ENCODE results near the gene CACHD1. TPM values are rescaled to one million over a fixed set of nuclear protein-coding genes. Genes with fewer than 3 reads are reported as not detected.

The CACHD1 gene
- total RNA-seq, 1 donor from 2014 or later: 44.6 TPM

- no peaks in the 10 kb centered on the region for H3K27me3 Mint-ChIP-seq
- DNase-seq (ENCODE audit: extremely low spot score, unreplicated experiment): no peak
- TF ChIP-seq, protein P1, sequence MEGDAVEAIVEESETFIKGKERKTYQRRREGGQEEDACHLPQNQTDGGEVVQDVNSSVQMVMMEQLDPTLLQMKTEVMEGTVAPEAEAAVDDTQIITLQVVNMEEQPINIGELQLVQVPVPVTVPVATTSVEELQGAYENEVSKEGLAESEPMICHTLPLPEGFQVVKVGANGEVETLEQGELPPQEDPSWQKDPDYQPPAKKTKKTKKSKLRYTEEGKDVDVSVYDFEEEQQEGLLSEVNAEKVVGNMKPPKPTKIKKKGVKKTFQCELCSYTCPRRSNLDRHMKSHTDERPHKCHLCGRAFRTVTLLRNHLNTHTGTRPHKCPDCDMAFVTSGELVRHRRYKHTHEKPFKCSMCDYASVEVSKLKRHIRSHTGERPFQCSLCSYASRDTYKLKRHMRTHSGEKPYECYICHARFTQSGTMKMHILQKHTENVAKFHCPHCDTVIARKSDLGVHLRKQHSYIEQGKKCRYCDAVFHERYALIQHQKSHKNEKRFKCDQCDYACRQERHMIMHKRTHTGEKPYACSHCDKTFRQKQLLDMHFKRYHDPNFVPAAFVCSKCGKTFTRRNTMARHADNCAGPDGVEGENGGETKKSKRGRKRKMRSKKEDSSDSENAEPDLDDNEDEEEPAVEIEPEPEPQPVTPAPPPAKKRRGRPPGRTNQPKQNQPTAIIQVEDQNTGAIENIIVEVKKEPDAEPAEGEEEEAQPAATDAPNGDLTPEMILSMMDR (conservative IDR thresholded peaks at IDR 0.05): no peak
- no peak overlapping the region for H3K27ac Mint-ChIP-seq
- H3K36me3 Mint-ChIP-seq: peaks cover 7% of the 10 kb centered on the region
- H3K4me3 Mint-ChIP-seq: no peak overlapping the region
- no peaks in the 10 kb centered on the region for H3K9me3 Mint-ChIP-seq
- H3K4me1 Mint-ChIP-seq (ENCODE audit: unreplicated experiment): peaks cover 53% of the 10 kb centered on the region
Measured at GRCh38 chr1:64549464-64550239, 79.7 kb downstream of the CACHD1 start.

DNA sequence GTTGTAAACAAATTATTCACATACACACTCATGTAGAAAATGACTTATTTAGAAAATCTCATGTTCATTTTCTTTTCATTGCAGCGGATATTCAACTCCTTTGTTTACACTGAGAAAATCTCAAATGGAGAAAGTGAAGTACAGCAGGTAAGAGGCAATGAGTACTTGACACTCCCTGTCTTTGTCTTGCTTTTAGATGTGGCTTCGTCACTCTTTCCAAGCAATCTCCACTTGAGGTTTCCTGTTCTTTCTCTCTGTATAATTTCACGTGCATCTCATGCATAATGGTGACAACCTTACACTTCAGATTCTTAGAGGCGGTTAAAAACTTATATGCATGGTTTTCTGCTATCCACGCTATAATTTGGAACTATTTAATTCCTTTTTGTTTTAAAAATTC is 80.6 kb downstream of the CACHD1 start:
- Mint-ChIP-seq H3K27me3 (no peaks in the 10 kb centered on the region), H3K27ac (no peak overlapping the region), H3K36me3 (peaks cover 12% of the 10 kb centered on the region), H3K4me3 (no peak overlapping the region), H3K9me3 (no peaks in the 10 kb centered on the region), H3K4me1 (ENCODE audit: unreplicated experiment) (peaks cover 44% of the 10 kb centered on the region)
- TF ChIP-seq, protein P1 (conservative IDR thresholded peaks at IDR 0.05): no peak
- DNase-seq (ENCODE audit: extremely low spot score, unreplicated experiment): no peak

DNA sequence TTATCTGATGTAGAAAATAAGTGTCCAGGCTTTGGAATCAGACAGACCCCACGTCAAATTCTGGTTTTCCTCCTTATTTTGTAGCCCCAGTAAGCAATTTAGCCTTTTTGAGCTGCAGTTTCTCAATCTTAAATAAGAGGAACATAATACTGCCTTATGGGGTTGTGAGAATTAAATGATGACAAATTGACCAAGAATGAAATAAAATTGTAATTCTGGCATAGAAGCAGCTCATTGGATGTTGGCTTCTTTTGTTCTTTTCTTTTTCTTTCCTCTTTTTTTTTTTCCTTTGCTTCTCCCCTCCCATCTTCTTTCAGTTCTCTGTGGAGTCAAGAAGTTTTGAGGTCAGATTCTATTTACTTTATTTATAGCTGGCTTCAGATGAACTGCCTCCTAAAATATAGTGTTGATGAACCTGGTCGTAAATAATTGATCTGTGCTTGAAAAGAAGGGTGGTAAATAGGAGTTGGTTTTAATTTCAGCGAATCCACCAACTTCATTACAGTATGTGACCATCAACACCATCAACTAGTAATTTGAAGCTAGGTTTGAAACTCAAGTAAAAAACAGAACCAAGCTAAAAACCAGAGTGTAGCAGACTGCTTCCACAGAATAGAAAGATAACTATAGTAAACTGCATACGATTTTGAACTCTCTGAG is 81.1 kb downstream of the CACHD1 start:
- DNase-seq (ENCODE audit: extremely low spot score, unreplicated experiment): no peak
- H3K27me3 Mint-ChIP-seq: no peaks in the 10 kb centered on the region
- no peak overlapping the region for H3K27ac Mint-ChIP-seq
- no peak overlapping the region for H3K4me3 Mint-ChIP-seq
- H3K36me3 Mint-ChIP-seq: peaks cover 16% of the 10 kb centered on the region
- peaks cover 48% of the 10 kb centered on the region for H3K4me1 Mint-ChIP-seq (ENCODE audit: unreplicated experiment)
- H3K9me3 Mint-ChIP-seq: no peaks in the 10 kb centered on the region
- TF ChIP-seq, protein P1 (conservative IDR thresholded peaks at IDR 0.05): no peak

DNA sequence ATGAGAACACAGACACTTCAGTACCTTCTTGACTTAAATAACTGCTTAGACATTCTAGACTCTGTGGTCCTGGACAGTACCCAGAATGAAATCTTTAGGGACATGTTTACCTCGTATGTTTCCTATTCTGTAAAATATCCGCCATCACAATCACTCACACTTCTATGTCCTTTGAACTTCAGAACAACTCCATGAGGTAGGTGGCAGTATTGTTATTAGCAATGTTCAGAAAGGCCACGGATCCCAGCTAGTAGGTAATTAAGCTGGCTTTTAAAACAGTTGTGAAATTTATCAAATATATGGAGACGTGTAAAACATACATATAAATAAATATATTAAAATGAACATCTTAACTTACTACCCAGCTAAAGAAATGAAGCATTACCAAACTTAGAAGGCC is 83.4 kb downstream of the CACHD1 start:
- TF ChIP-seq, protein P1 (conservative IDR thresholded peaks at IDR 0.05): no peak
- no peak for DNase-seq (ENCODE audit: extremely low spot score, unreplicated experiment)
- Mint-ChIP-seq H3K4me3 (no peak overlapping the region), H3K9me3 (no peaks in the 10 kb centered on the region), H3K4me1 (ENCODE audit: unreplicated experiment) (peaks cover 43% of the 10 kb centered on the region), H3K36me3 (peaks cover 22% of the 10 kb centered on the region), H3K27me3 (no peaks in the 10 kb centered on the region), H3K27ac (no peak overlapping the region)

DNA sequence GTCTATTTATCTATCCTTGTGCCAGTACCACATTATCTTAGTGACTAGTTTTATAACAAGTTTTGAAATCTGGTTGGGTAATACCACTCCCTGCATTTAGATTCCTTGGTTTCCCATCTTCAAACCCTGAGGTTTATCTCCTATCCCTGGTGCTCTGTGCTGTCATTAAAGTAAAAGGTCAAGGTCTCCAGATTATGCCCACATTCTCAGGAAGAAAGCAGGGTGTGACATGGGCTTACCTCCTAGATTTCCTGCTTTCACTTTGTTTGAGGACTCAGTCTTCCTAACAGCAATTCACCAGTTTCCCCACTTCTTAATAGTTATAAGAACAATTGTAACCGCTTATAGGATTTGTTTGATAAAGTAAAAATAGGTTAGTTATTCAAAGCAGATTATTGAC is 86.0 kb downstream of the CACHD1 start:
- no peak for DNase-seq (ENCODE audit: extremely low spot score, unreplicated experiment)
- Mint-ChIP-seq H3K27ac (no peak overlapping the region), H3K36me3 (peaks cover 44% of the 10 kb centered on the region), H3K4me3 (no peak overlapping the region), H3K27me3 (no peaks in the 10 kb centered on the region), H3K4me1 (ENCODE audit: unreplicated experiment) (peaks cover 24% of the 10 kb centered on the region), H3K9me3 (no peaks in the 10 kb centered on the region)
- TF ChIP-seq, protein P1 (conservative IDR thresholded peaks at IDR 0.05): no peak
